Upper lobe of left lung (tissue), 4 donors: ENCODE results near the gene SPDYE6.

ENCODE experiments used
- CTCF ChIP-seq, 6 experiments: fragments of 450-650 bp in 4 of 6; fragments of 200-600 bp in 2 of 6; sonication (generic) in 2 of 6; IDR thresholded peaks; one replicate each; pipeline ENCODE4 v1.5.1; 2016 to 2019; ENCODE audit warnings: antibody characterized with exemption in 6 of 6
- EP300 ChIP-seq, 4 donors: sonication (generic); formaldehyde crosslinking; IDR thresholded peaks; one replicate each; pipeline ENCODE4 v1.5.1; 2017; ENCODE audit warnings: antibody characterized with exemption in 4 of 4, control low read depth in 2 of 4
- POLR2A ChIP-seq, 4 donors: fragments of 450-650 bp; IDR thresholded peaks; one replicate each; pipeline ENCODE4 v1.5.1; 2016 to 2017; ENCODE audit warnings: antibody characterized with exemption in 4 of 4, mild to moderate bottlenecking in 2 of 4
- POLR2AphosphoS5 ChIP-seq, 2 donors: sonication (generic); formaldehyde crosslinking; IDR thresholded peaks; one replicate each; pipeline ENCODE4 v1.5.1; 2017; ENCODE audit warnings: antibody characterized with exemption in 2 of 2

- no peak for TF ChIP-seq POLR2A (IDR thresholded peaks at IDR 0.05)
- no peak for TF ChIP-seq CTCF (IDR thresholded peaks at IDR 0.05)
- no peak for TF ChIP-seq POLR2AphosphoS5 (IDR thresholded peaks at IDR 0.05)
- TF ChIP-seq EP300 (IDR thresholded peaks at IDR 0.05): no peak
Observed at GRCh38 chr7:102319671-102320070, 36.6 kb downstream of the SPDYE6 start.
